ENCODE results near the gene USP47.

DNA sequence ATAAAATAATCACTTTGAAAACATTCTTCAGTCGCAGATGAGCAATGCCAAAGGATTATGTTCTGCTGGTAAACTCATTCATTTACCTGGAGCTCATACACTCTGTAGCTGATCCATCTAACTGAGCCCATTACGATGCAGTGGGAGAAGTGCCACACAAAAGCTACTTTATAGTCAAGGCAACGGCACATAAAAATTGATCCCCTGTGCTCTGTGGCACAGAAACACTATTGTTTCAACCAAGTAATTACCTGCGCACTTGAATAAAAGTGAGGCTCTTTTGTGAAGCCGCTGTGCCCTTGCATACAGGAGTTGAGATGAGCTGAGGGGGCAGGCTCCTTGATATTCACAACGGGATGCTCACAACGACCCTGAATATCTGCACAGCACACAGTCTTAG is 159.4 kb downstream of the USP47 start:
- TF ChIP-seq, protein P1, sequence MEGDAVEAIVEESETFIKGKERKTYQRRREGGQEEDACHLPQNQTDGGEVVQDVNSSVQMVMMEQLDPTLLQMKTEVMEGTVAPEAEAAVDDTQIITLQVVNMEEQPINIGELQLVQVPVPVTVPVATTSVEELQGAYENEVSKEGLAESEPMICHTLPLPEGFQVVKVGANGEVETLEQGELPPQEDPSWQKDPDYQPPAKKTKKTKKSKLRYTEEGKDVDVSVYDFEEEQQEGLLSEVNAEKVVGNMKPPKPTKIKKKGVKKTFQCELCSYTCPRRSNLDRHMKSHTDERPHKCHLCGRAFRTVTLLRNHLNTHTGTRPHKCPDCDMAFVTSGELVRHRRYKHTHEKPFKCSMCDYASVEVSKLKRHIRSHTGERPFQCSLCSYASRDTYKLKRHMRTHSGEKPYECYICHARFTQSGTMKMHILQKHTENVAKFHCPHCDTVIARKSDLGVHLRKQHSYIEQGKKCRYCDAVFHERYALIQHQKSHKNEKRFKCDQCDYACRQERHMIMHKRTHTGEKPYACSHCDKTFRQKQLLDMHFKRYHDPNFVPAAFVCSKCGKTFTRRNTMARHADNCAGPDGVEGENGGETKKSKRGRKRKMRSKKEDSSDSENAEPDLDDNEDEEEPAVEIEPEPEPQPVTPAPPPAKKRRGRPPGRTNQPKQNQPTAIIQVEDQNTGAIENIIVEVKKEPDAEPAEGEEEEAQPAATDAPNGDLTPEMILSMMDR (conservative IDR thresholded peaks at IDR 0.05; ENCODE audit: low read depth, low read length), result no peak
- TF ChIP-seq EZH2 (IDR thresholded peaks at IDR 0.05; ENCODE audit: low read length, unreplicated experiment), result no peak

Data from PC-3 (cell line).